Prostate gland (tissue), 2 donors: Measurements from ENCODE around the gene IGIP. TPM values are rescaled to one million over a fixed set of nuclear protein-coding genes. Genes with fewer than 3 reads are reported as not detected.

ENCODE experiments used
- DNase-seq: peaks from one replicate; pipeline ENCODE4 v3.0.0-alpha.2; 2019; ENCODE audit warnings: low spot score
- H3K27ac ChIP-seq, 2 donors: fragments of 200-600 bp; sonication (generic); 2 replicates each; pipeline ENCODE4 v1.5.1; 2017 to 2019
- H3K27me3 ChIP-seq: fragments of 200-600 bp; sonication (generic); replicated peaks from 2 replicates; pipeline ENCODE4 v1.5.1; 2019; ENCODE audit not compliant: insufficient read depth
- H3K36me3 ChIP-seq, 2 donors: fragments of 200-600 bp; sonication (generic); 1 replicate in 1 of 2; 2 replicates in 1 of 2; pipeline versions ENCODE4 v1.5.1 to v1.8.1; 2017 to 2019
- H3K4me1 ChIP-seq: fragments of 200-600 bp; sonication (generic); replicated peaks from 2 replicates; pipeline ENCODE4 v1.5.1; 2019
- H3K4me3 ChIP-seq, 2 donors: fragments of 200-600 bp; sonication (generic); 2 replicates each; pipeline ENCODE4 v1.5.1; 2017 to 2019
- H3K9me3 ChIP-seq: fragments of 200-600 bp; sonication (generic); 2 replicates; pipeline ENCODE4 v1.5.1; 2017
- CTCF ChIP-seq, 4 experiments: fragments of 200-600 bp in 2 of 4; fragments of 450-650 bp in 2 of 4; sonication (generic) in 2 of 4; IDR thresholded peaks; 1 replicate in 3 of 4; 2 replicates in 1 of 4; pipeline ENCODE4 v1.5.1; 2016 to 2019; ENCODE audit warnings: antibody characterized with exemption in 4 of 4, mild to moderate bottlenecking in 2 of 4, moderate library complexity in 2 of 4
- POLR2A ChIP-seq: fragments of 450-650 bp; IDR thresholded peaks from one replicate; pipeline ENCODE4 v1.6.1; 2016; ENCODE audit warnings: antibody characterized with exemption, mild to moderate bottlenecking
- POLR2AphosphoS5 ChIP-seq: sonication (generic); formaldehyde crosslinking; IDR thresholded peaks from one replicate; pipeline ENCODE4 v1.6.1; 2017; ENCODE audit warnings: antibody characterized with exemption
- WGBS: methylation state at CpG from one replicate; pipeline ENCODE4 v1.1.5; 2018; 5-methylcytosine and 5-hydroxymethylcytosine counted together
- intact Hi-C: fragments of 100-400 bp; cut with DNase I; formaldehyde crosslinking; loops from one replicate; pipeline ENCODE4 v1.14.2; 2022
- total RNA-seq, 2 donors: library from RNA; depleted of rRNA; stranded (reverse); fragments of >200 nt; gene quantifications; one replicate each; pipeline ENCODE4 v1.1.0, GENCODE V29; 2016

IGIP gene
- total RNA-seq, 2 donors from 2014 or later: 10.5 to 13.8 TPM

- intact Hi-C loops: loop anchor here (5.0 kb wide), 1 partner anchor 34 kb away; no protein-coding TSS in a partner anchor
- Histone ChIP-seq H3K27ac (peak overlapping the region; percentile 87 to 94), H3K9me3 (no peaks in the 10 kb centered on the region), H3K36me3 (no peaks in the 10 kb centered on the region), H3K4me3 (peak overlapping the region; percentile 61 to 67), H3K27me3 (no peaks in the 10 kb centered on the region), H3K4me1 (peaks cover 19% of the 10 kb centered on the region)
- DNase-seq: no peak
- TF ChIP-seq POLR2A (no peak), POLR2AphosphoS5 (no peak)
- 2% methylated on average over 14 of the region's 28 CpGs for WGBS
Observed at GRCh38 chr5:140113180-140113698, 12.5 kb upstream of the IGIP start.

GRCh38 chr5:140113699-140114263 is 12.0 kb upstream of the IGIP start, which contains the start of gene PURA:
PURA (plus strand) TSS chr5:140114109; CDS start chr5:140114182, 73 bp downstream.
- no peaks in the 10 kb centered on the region for H3K27me3 ChIP-seq
- WGBS: under 1% methylated on average over 45 of the region's 60 CpGs
- peak within 1 kb of the TSS; percentile 61 to 67 for H3K4me3 ChIP-seq
- H3K36me3 ChIP-seq: no peaks in the 10 kb centered on the region
- peaks cover 19% of the 10 kb centered on the region for H3K4me1 ChIP-seq
- TF ChIP-seq POLR2AphosphoS5 (peak; percentile 46), CTCF (IDR thresholded peaks at IDR 0.05) (peak in 1 of 4 experiments; percentile 57), POLR2A (peak; percentile 87)
- intact Hi-C loops: loop anchor here (5.0 kb wide), 1 partner anchor 34 kb away; no protein-coding TSS in a partner anchor
- DNase-seq: peak; percentile 92
- peak within 1 kb of the TSS; percentile 87 to 94 for H3K27ac ChIP-seq
- H3K9me3 ChIP-seq: no peaks in the 10 kb centered on the region

DNA sequence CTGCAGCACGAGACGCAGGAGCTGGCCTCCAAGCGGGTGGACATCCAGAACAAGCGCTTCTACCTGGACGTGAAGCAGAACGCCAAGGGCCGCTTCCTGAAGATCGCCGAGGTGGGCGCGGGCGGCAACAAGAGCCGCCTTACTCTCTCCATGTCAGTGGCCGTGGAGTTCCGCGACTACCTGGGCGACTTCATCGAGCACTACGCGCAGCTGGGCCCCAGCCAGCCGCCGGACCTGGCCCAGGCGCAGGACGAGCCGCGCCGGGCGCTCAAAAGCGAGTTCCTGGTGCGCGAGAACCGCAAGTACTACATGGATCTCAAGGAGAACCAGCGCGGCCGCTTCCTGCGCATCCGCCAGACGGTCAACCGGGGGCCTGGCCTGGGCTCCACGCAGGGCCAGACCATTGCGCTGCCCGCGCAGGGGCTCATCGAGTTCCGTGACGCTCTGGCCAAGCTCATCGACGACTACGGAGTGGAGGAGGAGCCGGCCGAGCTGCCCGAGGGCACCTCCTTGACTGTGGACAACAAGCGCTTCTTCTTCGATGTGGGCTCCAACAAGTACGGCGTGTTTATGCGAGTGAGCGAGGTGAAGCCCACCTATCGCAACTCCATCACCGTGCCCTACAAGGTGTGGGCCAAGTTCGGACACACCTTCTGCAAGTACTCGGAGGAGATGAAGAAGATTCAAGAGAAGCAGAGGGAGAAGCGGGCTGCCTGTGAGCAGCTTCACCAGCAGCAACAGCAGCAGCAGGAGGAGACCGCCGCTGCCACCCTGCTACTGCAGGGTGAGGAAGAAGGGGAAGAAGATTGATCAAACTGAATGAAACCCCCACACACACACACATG is 11.2 kb upstream of the IGIP start:
- DNase-seq: peak; percentile 57

DNA sequence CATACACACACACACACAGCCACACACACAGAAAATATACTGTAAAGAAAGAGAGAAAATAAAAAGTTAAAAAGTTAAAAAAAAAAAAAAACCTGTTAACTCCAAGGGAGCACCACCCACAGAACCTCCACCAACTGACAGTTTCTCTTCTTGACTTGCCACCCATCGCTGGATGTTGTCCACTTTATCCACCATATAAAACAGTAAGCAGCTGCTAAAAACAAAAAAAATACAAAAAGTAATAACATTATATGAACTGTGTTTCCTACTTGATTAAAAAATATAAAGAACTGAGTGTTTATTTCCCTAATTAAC is 10.6 kb upstream of the IGIP start:
- Histone ChIP-seq H3K9me3 (no peaks in the 10 kb centered on the region), H3K27me3 (no peaks in the 10 kb centered on the region), H3K36me3 (no peaks in the 10 kb centered on the region), H3K4me1 (peaks cover 19% of the 10 kb centered on the region), H3K27ac (peak overlapping the region; percentile 87 to 94), H3K4me3 (peak overlapping the region; percentile 61 to 67)
- intact Hi-C loops: no loop called here
- no peak for TF ChIP-seq CTCF (IDR thresholded peaks at IDR 0.05)
- no peak for TF ChIP-seq POLR2AphosphoS5
- TF ChIP-seq POLR2A: no peak
- DNase-seq: no peak
- 54% methylated on average over 1 of the region's 1 CpG for WGBS

More for the DNA sequence above, 11.2 kb upstream of the IGIP start:
- H3K36me3 ChIP-seq: no peaks in the 10 kb centered on the region
- no peaks in the 10 kb centered on the region for H3K27me3 ChIP-seq
- peaks cover 19% of the 10 kb centered on the region for H3K4me1 ChIP-seq
- H3K27ac ChIP-seq: peak overlapping the region; percentile 87 to 94
- intact Hi-C loops: loop anchor here (5.0 kb wide), 1 partner anchor 33 kb away; no protein-coding TSS in a partner anchor
- WGBS: 4% methylated on average over 54 of the region's 65 CpGs
- no peaks in the 10 kb centered on the region for H3K9me3 ChIP-seq
- TF ChIP-seq POLR2AphosphoS5 (no peak), POLR2A (peak; percentile 40), CTCF (IDR thresholded peaks at IDR 0.05) (peak in 1 of 4 experiments; percentile 12)
- peak overlapping the region; percentile 61 to 67 for H3K4me3 ChIP-seq

DNA sequence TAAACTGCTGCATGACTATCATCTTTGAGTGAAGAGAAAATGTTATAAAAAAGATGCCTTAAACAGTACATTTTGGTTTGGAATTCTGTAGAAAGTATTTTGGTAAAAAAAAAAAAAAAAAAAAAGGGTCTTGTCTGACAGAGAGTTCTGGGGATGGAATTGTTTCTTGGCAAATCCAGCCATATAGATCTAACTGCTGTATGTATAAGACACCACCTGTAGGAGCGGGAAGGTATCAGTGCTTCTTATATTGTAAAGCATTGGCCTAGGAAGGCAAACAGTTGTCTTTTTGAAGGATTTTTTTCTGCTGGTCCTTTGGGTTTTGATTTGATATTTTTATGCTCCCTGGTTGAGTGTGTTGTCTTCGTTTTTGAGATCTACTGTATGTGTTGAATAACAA is 9.0 kb upstream of the IGIP start:
- Histone ChIP-seq H3K4me1 (peaks cover 19% of the 10 kb centered on the region), H3K36me3 (no peaks in the 10 kb centered on the region), H3K27me3 (no peaks in the 10 kb centered on the region), H3K4me3 (no peak overlapping the region), H3K9me3 (no peaks in the 10 kb centered on the region), H3K27ac (no peak overlapping the region)
- 62% methylated on average over 2 of the region's 2 CpGs for WGBS
- no peak for DNase-seq
- intact Hi-C loops: no loop called here
- no peak for TF ChIP-seq CTCF (IDR thresholded peaks at IDR 0.05)
- no peak for TF ChIP-seq POLR2AphosphoS5
- TF ChIP-seq POLR2A: no peak
